ENCODE results near the gene GZF1. TPM values are rescaled to one million over a fixed set of nuclear protein-coding genes. Genes with fewer than 3 reads are reported as not detected.

The GZF1 gene
- total and polyA plus RNA-seq, 3 experiments from 2014 or later, result 3.8 to 12.5 (median 11.9) TPM

DNA sequence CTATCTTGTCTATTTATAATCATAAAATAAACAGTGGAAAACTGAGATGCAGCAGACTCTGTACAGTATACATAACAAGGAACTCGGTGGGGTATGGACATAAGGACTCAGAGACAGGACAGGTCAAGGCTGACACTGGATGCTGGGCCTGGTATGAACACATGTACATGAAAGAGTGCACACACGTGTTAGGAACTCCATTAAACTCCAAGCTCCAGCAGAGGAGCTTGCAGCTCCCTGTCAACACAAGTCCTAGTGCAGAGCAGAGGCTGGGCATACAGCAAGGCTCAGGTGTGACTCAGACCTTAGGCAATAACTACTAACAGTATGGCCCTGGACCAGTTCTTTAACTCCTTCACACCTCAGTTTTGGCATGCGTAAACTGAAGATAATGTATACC is 42.2 kb downstream of the GZF1 start:
- H3K4me1 ChIP-seq (ENCODE audit: insufficient read depth, low read length), result no peaks in the 10 kb centered on the region
- no peak for DNase-seq
- Mint-ChIP-seq H3K36me3 (peaks cover 0 to 34% (median 6%) of the 10 kb centered on the region in 3 donors), H3K27me3 (no peaks in the 10 kb centered on the region), H3K9me3 (no peaks in the 10 kb centered on the region), H3K27ac (peak overlapping the region in 1 of 8 donors; percentile 33), H3K4me3 (no peak overlapping the region), H3K4me1 (peaks cover 32 to 53% (median 45%) of the 10 kb centered on the region in 3 donors)
- H3K27me3 ChIP-seq (ENCODE audit: insufficient read depth, low read length, poor library complexity, severe bottlenecking), result no peaks in the 10 kb centered on the region
- ChIA-PET POLR2A (no interaction called here), CTCF (interaction anchor here (2.6 kb wide), 1 partner anchor 38 kb away, joined by 7 read pairs; no protein-coding TSS in a partner anchor)
- H3K4me3 ChIP-seq (ENCODE audit: low read length), result no peak overlapping the region
- no peak overlapping the region for H3K27ac ChIP-seq (ENCODE audit: low read depth, low read length)
- no peaks in the 10 kb centered on the region for H3K9me3 ChIP-seq (ENCODE audit: low read length)
- H3K36me3 ChIP-seq (ENCODE audit: insufficient read depth, low read length), result no peaks in the 10 kb centered on the region

DNA sequence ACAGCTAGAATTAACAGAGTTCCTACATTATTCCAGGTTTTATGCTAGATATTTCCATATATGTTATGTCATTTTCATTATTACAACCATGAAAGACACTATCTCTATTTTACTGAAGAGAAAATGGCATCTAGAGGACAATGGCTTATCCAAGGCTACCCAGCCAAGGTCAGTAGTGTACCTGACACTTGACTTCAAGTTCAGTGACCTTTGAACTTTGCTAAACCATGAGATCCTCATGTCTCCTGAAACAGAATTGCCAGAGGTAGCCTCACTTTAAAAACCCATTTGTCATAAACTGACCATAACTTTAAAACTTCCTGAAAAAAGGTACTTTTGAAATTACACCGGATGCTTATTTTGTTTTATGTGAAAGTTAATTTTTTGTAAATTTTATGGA is 44.9 kb downstream of the GZF1 start:
- CTCF ChIA-PET, result interaction anchor here (1.0 kb wide), 1 partner anchor 15 kb away, joined by 4 read pairs; the partner anchor contains the start of gene NAPB
- peaks cover 41 to 61% (median 41%) of the 10 kb centered on the region in 3 donors for H3K4me1 Mint-ChIP-seq
- H3K4me3 Mint-ChIP-seq, result no peak overlapping the region
- no peaks in the 10 kb centered on the region for H3K27me3 ChIP-seq (ENCODE audit: insufficient read depth, low read length, poor library complexity, severe bottlenecking)
- peaks cover 0 to 21% (median 3%) of the 10 kb centered on the region in 3 donors for H3K36me3 Mint-ChIP-seq
- DNase-seq, result no peak
- H3K4me1 ChIP-seq (ENCODE audit: insufficient read depth, low read length), result no peaks in the 10 kb centered on the region
- no peaks in the 10 kb centered on the region for H3K27me3 Mint-ChIP-seq
- H3K27ac Mint-ChIP-seq, result no peak overlapping the region
- no peaks in the 10 kb centered on the region for H3K36me3 ChIP-seq (ENCODE audit: insufficient read depth, low read length)
- POLR2A ChIA-PET, result no interaction called here
- no peaks in the 10 kb centered on the region for H3K9me3 ChIP-seq (ENCODE audit: low read length)
- H3K27ac ChIP-seq (ENCODE audit: low read depth, low read length), result no peak overlapping the region
- H3K4me3 ChIP-seq (ENCODE audit: low read length), result no peak overlapping the region
- no peaks in the 10 kb centered on the region for H3K9me3 Mint-ChIP-seq

DNA sequence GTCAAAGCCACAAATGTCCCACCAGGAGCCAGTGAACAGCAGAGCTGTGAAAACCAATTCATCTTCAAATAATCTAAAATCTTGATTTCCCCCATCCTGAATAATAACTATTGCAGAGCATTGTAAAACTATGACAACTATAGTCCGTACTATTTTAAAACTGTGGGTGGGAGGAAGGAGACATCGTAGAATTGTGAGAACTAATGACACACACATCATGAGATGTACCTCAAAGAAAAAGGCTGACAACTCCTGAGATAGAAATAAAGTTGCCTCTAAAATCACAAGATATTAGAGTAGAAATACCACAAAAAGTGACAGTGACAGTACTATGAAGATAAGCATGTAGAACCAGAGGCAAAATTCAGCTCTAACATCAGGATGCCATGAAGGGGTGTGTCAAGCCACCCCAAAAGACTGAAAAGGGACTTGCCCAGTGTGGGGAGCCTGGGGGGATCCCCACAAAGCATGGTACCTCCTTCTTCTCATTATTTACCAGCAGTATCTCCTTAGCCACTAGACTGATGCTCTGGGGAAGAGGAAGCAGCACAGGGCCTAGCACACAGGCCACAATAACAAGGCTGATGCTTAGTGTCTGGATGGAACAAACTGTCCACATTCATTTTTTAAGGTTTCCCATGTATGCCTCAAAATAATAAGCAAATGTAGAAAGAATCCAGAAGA is 45.9 kb downstream of the GZF1 start:
- H3K4me1 ChIP-seq (ENCODE audit: insufficient read depth, low read length), result no peaks in the 10 kb centered on the region
- POLR2A ChIA-PET, result no interaction called here
- no peak overlapping the region for H3K27ac ChIP-seq (ENCODE audit: low read depth, low read length)
- peaks cover 43 to 64% (median 49%) of the 10 kb centered on the region in 3 donors for H3K4me1 Mint-ChIP-seq
- no peaks in the 10 kb centered on the region for H3K9me3 Mint-ChIP-seq
- peak overlapping the region in 6 of 8 donors; percentile 29 to 85 (median 65) for H3K27ac Mint-ChIP-seq
- H3K36me3 Mint-ChIP-seq, result peaks cover 0 to 13% (median 3%) of the 10 kb centered on the region in 3 donors
- no peaks in the 10 kb centered on the region for H3K36me3 ChIP-seq (ENCODE audit: insufficient read depth, low read length)
- no peaks in the 10 kb centered on the region for H3K9me3 ChIP-seq (ENCODE audit: low read length)
- no peak overlapping the region for H3K4me3 ChIP-seq (ENCODE audit: low read length)
- DNase-seq, result peak in 3 of 5 donors; percentile 7 to 28 (median 25)
- peak overlapping the region in 1 of 7 donors; percentile 27 for H3K4me3 Mint-ChIP-seq
- no peaks in the 10 kb centered on the region for H3K27me3 ChIP-seq (ENCODE audit: insufficient read depth, low read length, poor library complexity, severe bottlenecking)
- no peaks in the 10 kb centered on the region for H3K27me3 Mint-ChIP-seq
- CTCF ChIA-PET, result no interaction called here

DNA sequence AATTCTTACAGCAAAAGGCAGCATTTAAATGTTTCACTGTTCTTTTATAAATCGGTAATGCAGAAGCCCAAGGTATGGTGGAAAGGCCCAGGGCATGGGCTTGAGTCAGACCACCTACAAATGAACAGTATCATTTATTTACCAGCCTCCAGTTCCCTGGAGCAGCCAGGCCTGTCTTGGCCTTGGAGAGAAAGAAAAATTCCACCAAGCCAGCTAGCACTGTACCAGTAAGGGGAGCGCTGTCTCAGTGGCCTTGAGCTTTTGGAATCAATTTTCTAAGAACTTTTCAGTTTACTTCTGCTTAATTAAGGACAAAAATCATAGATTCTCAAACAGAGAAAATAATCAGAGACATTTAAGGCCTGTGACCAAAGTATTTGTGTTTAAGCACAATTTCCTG is 47.0 kb downstream of the GZF1 start:
- Mint-ChIP-seq H3K36me3 (peaks cover 0 to 11% (median 3%) of the 10 kb centered on the region in 3 donors), H3K27me3 (no peaks in the 10 kb centered on the region), H3K4me1 (peaks cover 47 to 72% (median 58%) of the 10 kb centered on the region in 3 donors), H3K9me3 (no peaks in the 10 kb centered on the region), H3K4me3 (no peak overlapping the region), H3K27ac (peak overlapping the region in 3 of 8 donors; percentile 6 to 85 (median 45))
- H3K9me3 ChIP-seq (ENCODE audit: low read length), result no peaks in the 10 kb centered on the region
- no peaks in the 10 kb centered on the region for H3K4me1 ChIP-seq (ENCODE audit: insufficient read depth, low read length)
- H3K27me3 ChIP-seq (ENCODE audit: insufficient read depth, low read length, poor library complexity, severe bottlenecking), result no peaks in the 10 kb centered on the region
- DNase-seq, result no peak
- ChIA-PET POLR2A (interaction anchor here (0.8 kb wide), 1 partner anchor 10 kb away, joined by 5 read pairs; no protein-coding TSS in a partner anchor), CTCF (interaction anchor here (1.5 kb wide), 1 partner anchor 13 kb away, joined by 5 read pairs; the partner anchor contains the start of gene NAPB)
- H3K36me3 ChIP-seq (ENCODE audit: insufficient read depth, low read length), result no peaks in the 10 kb centered on the region
- H3K4me3 ChIP-seq (ENCODE audit: low read length), result no peak overlapping the region
- no peak overlapping the region for H3K27ac ChIP-seq (ENCODE audit: low read depth, low read length)

DNA sequence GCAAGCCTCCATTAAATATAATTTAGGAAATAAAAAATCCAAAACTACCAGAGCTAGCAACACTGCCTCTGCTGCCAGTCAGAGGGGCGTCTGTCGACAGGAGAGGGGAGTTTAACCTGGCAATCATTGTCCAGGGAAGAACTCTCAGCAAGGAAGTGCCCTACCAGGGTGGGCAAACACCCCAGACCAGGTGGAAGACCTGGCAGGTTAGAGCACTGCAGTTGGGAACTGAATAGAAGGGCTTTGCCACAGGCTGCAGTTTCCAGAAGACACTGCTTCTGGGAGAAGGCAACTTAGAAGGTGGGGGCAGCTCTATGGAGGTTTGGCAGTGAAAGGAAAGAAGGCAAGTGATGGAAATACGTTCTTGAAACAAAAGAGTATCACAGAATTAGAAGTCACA is 47.8 kb downstream of the GZF1 start:
- H3K4me1 ChIP-seq (ENCODE audit: insufficient read depth, low read length), result no peaks in the 10 kb centered on the region
- H3K27me3 Mint-ChIP-seq, result no peaks in the 10 kb centered on the region
- peak overlapping the region in 1 of 8 donors; percentile 80 for H3K27ac Mint-ChIP-seq
- H3K4me3 ChIP-seq (ENCODE audit: low read length), result no peak overlapping the region
- no peaks in the 10 kb centered on the region for H3K9me3 Mint-ChIP-seq
- peaks cover 0 to 9% (median 3%) of the 10 kb centered on the region in 3 donors for H3K36me3 Mint-ChIP-seq
- no peak overlapping the region for H3K27ac ChIP-seq (ENCODE audit: low read depth, low read length)
- peaks cover 44 to 68% (median 54%) of the 10 kb centered on the region in 3 donors for H3K4me1 Mint-ChIP-seq
- no peaks in the 10 kb centered on the region for H3K27me3 ChIP-seq (ENCODE audit: insufficient read depth, low read length, poor library complexity, severe bottlenecking)
- no peak overlapping the region for H3K4me3 Mint-ChIP-seq
- POLR2A ChIA-PET, result no interaction called here
- CTCF ChIA-PET, result interaction anchor here (1.5 kb wide), 1 partner anchor 12 kb away, joined by 5 read pairs; the partner anchor contains the start of gene NAPB
- no peaks in the 10 kb centered on the region for H3K9me3 ChIP-seq (ENCODE audit: low read length)
- H3K36me3 ChIP-seq (ENCODE audit: insufficient read depth, low read length), result no peaks in the 10 kb centered on the region
- DNase-seq, result no peak

DNA sequence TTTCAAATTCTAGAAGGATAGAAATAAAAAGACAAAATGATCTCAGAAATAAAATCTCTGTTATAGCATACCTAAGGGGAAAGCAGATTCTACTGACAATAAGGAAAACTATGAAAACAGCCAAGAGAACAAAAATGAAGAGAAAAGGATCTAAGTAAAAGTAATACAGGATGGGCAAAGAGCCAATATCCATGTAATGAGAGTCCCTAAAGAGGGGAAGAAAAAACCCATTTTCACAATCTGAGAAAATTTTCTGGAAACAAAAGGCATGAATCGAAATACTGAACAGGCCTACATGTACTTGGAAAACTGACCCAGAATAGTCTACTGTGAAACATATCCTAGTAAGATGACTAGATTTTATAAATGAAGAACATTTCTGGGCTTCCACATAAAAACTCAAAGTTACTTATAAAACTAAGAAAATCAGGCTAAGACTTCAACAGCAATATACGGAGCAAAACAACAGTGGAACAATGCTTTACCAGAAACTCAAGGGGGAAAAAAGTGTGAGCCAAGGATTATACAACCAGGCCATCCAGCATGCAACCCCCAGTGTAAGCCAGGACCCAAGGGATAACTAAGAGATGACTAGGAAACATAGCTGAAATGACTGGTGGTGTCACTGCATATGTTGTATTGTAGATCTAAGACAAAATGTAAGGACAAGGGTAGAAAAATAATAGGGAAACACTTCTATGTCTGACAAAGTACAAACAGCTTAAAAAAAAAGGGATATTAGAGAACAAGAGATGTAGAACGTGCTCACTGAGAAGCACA is 49.1 kb downstream of the GZF1 start:
- peaks cover 52 to 71% (median 60%) of the 10 kb centered on the region in 3 donors for H3K4me1 Mint-ChIP-seq
- Histone ChIP-seq H3K27ac (ENCODE audit: low read depth, low read length) (no peak overlapping the region), H3K4me3 (ENCODE audit: low read length) (no peak overlapping the region), H3K36me3 (ENCODE audit: insufficient read depth, low read length) (no peaks in the 10 kb centered on the region), H3K9me3 (ENCODE audit: low read length) (no peaks in the 10 kb centered on the region), H3K27me3 (ENCODE audit: insufficient read depth, low read length, poor library complexity, severe bottlenecking) (no peaks in the 10 kb centered on the region), H3K4me1 (ENCODE audit: insufficient read depth, low read length) (no peaks in the 10 kb centered on the region)
- no peak for DNase-seq
- ChIA-PET POLR2A (no interaction called here), CTCF (no interaction called here)
- H3K36me3 Mint-ChIP-seq, result peaks cover 0 to 7% (median 2%) of the 10 kb centered on the region in 3 donors
- H3K4me3 Mint-ChIP-seq, result no peak overlapping the region
- no peaks in the 10 kb centered on the region for H3K9me3 Mint-ChIP-seq
- H3K27ac Mint-ChIP-seq, result peak overlapping the region in 2 of 8 donors; percentile 9 to 43
- no peaks in the 10 kb centered on the region for H3K27me3 Mint-ChIP-seq

- Mint-ChIP-seq H3K4me3 (no peak overlapping the region), H3K4me1 (peaks cover 56 to 76% (median 64%) of the 10 kb centered on the region in 3 donors), H3K27me3 (no peaks in the 10 kb centered on the region), H3K36me3 (peaks cover 0 to 6% (median 2%) of the 10 kb centered on the region in 3 donors), H3K27ac (no peak overlapping the region), H3K9me3 (no peaks in the 10 kb centered on the region)
- POLR2A ChIA-PET, result no interaction called here
- Histone ChIP-seq H3K36me3 (ENCODE audit: insufficient read depth, low read length) (no peaks in the 10 kb centered on the region), H3K27ac (ENCODE audit: low read depth, low read length) (no peak overlapping the region), H3K4me1 (ENCODE audit: insufficient read depth, low read length) (no peaks in the 10 kb centered on the region), H3K9me3 (ENCODE audit: low read length) (no peaks in the 10 kb centered on the region), H3K4me3 (ENCODE audit: low read length) (no peak overlapping the region), H3K27me3 (ENCODE audit: insufficient read depth, low read length, poor library complexity, severe bottlenecking) (no peaks in the 10 kb centered on the region)
- no peak for DNase-seq
- CTCF ChIA-PET, result no interaction called here
Observed at GRCh38 chr20:23412026-23412425, 50.0 kb downstream of the GZF1 start.

All from CD8-positive, alpha-beta memory T cell (primary cell).